H1 (cell line): ENCODE results near the gene ISL2. TPM values are rescaled to one million over a fixed set of nuclear protein-coding genes. Genes with fewer than 3 reads are reported as not detected.

Experiments
- CTCF ChIA-PET: fragments of 300-600 bp; sonication (Branson Sonifier 250); formaldehyde crosslinking; loops from one replicate; lab custom pipeline; 2021; ENCODE audit not compliant: partially characterized antibody; lab: Charles Lee
- POLR2A ChIA-PET: fragments of 300-600 bp; sonication (Branson Sonifier 250); formaldehyde crosslinking; loops from one replicate; lab custom pipeline; 2021; ENCODE audit warnings: inconsistent platforms; ENCODE audit not compliant: partially characterized antibody; lab: Charles Lee
- DNase-seq, 2 experiments: peaks; one replicate each; pipeline versions ENCODE4 v3.0.0 to v3.0.0-alpha.2; 2010 to 2022; ENCODE audit warnings: low spot score in 2 of 2, low read depth in 1 of 2, mixed read lengths in 1 of 2
- FAIRE-seq: peaks from 2 replicates; lab custom pipeline; 2011; peaks lifted over from hg19 to GRCh38; lab: Jason Lieb, UNC
- H2AFZ ChIP-seq: 2 replicates; pipeline ENCODE4 v1.8.1; 2012; ENCODE audit warnings: low read length, inconsistent platforms
- H2AK5ac ChIP-seq: 2 replicates; pipeline ENCODE4 v1.6.1; 2013; ENCODE audit warnings: low read depth, low read length
- H2BK120ac ChIP-seq: replicated peaks from 2 replicates; pipeline ENCODE3; 2013; ENCODE audit warnings: low read depth, low read length, inconsistent platforms
- H2BK12ac ChIP-seq: 2 replicates; pipeline ENCODE4 v1.6.1; 2013; ENCODE audit warnings: low read depth, low read length
- H2BK15ac ChIP-seq: 2 replicates; pipeline ENCODE4 v1.6.1; 2013; ENCODE audit warnings: low read length
- H2BK20ac ChIP-seq: 2 replicates; pipeline ENCODE4 v1.6.1; 2013; ENCODE audit warnings: low read length
- H2BK5ac ChIP-seq: 2 replicates; pipeline ENCODE4 v1.6.1; 2013; ENCODE audit warnings: low read depth, low read length
- H3K14ac ChIP-seq: 2 replicates; pipeline ENCODE4 v1.6.1; 2013; ENCODE audit warnings: inconsistent platforms; ENCODE audit not compliant: insufficient read length
- H3K18ac ChIP-seq: 2 replicates; pipeline ENCODE4 v1.6.1; 2013; ENCODE audit warnings: low read length; ENCODE audit errors: extremely low read depth
- H3K23ac ChIP-seq: 2 replicates; pipeline ENCODE4 v1.6.1; 2013; ENCODE audit warnings: inconsistent platforms; ENCODE audit not compliant: insufficient read length
- H3K23me2 ChIP-seq: 2 replicates; pipeline ENCODE4 v1.6.1; 2013; ENCODE audit warnings: low read depth, low read length
- H3K27ac ChIP-seq: 2 replicates; pipeline ENCODE4 v1.6.1; 2011; ENCODE audit warnings: low read depth, low read length, inconsistent platforms
- H3K27me3 ChIP-seq, 4 experiments: replicated peaks in 1 of 4; 1 replicate in 1 of 4; 2 replicates in 3 of 4; pipeline versions ENCODE4 v1.6.1 to v1.8.1; 2011 to 2013; ENCODE audit warnings: low read length in 3 of 4, mild to moderate bottlenecking in 3 of 4, inconsistent platforms in 2 of 4, mixed read lengths in 2 of 4, moderate library complexity in 1 of 4; ENCODE audit not compliant: control insufficient read depth in 3 of 4, insufficient read depth in 3 of 4; ENCODE audit errors: extremely low read depth in 1 of 4
- H3K36me3 ChIP-seq, 4 experiments: 2 replicates each; pipeline versions ENCODE4 v1.6.1 to v1.8.1; 2011 to 2013; ENCODE audit warnings: mild to moderate bottlenecking in 4 of 4, low read length in 3 of 4, moderate library complexity in 2 of 4, control low read depth in 1 of 4, inconsistent platforms in 1 of 4; ENCODE audit not compliant: insufficient read depth in 4 of 4, control insufficient read depth in 2 of 4
- H3K4ac ChIP-seq: replicated peaks from 2 replicates; pipeline ENCODE3; 2013; ENCODE audit warnings: low read length, low read depth, mixed read lengths, inconsistent platforms; ENCODE audit not compliant: insufficient read length
- H3K4me1 ChIP-seq, 4 experiments: replicated peaks in 1 of 4; 1 replicate in 1 of 4; 2 replicates in 3 of 4; pipeline versions ENCODE4 v1.6.1 to v1.8.1; 2011 to 2013; ENCODE audit warnings: low read length in 3 of 4, inconsistent platforms in 2 of 4, mixed read lengths in 1 of 4; ENCODE audit not compliant: insufficient read depth in 4 of 4, control insufficient read depth in 3 of 4
- H3K4me2 ChIP-seq, 2 experiments: 2 replicates each; pipeline versions ENCODE4 v1.6.1 to v1.8.1; 2011 to 2013; ENCODE audit warnings: low read depth in 2 of 2, low read length in 2 of 2, control low read depth in 1 of 2, inconsistent platforms in 1 of 2, mild to moderate bottlenecking in 1 of 2; ENCODE audit not compliant: insufficient read depth in 1 of 2
- H3K4me3 ChIP-seq, 4 experiments: fragments of 200-600, 300-600 bp in 1 of 4; sonication (generic), shearing (Covaris generic), sonication (Bioruptor Twin) in 1 of 4; 2 replicates each; pipeline versions ENCODE4 v1.5.1 to v1.8.1; 2011 to 2016; ENCODE audit warnings: low read length in 4 of 4, low read depth in 3 of 4, control low read depth in 2 of 4, inconsistent platforms in 2 of 4, mild to moderate bottlenecking in 2 of 4, mixed read lengths in 1 of 4, moderate library complexity in 1 of 4; ENCODE audit not compliant: insufficient read depth in 2 of 4; ENCODE audit errors: extremely low read depth in 1 of 4
- H3K56ac ChIP-seq: replicated peaks from 2 replicates; pipeline ENCODE3; 2013; ENCODE audit warnings: low read depth, mild to moderate bottlenecking, mixed read lengths, low read length, inconsistent platforms; ENCODE audit not compliant: insufficient read length
- H3K79me1 ChIP-seq: 2 replicates; pipeline ENCODE4 v1.6.1; 2013; ENCODE audit warnings: low read depth, low read length, control low read depth
- H3K79me2 ChIP-seq, 2 experiments: 2 replicates each; pipeline versions ENCODE4 v1.6.1 to v1.8.1; 2012 to 2013; ENCODE audit warnings: low read length in 2 of 2, mild to moderate bottlenecking in 2 of 2, inconsistent platforms in 1 of 2; ENCODE audit not compliant: insufficient read depth in 2 of 2, control insufficient read depth in 1 of 2
- H3K9ac ChIP-seq, 4 experiments: replicated peaks in 1 of 4; 1 replicate in 1 of 4; 2 replicates in 3 of 4; pipeline versions ENCODE4 v1.6.1 to v1.8.1; 2011 to 2013; ENCODE audit warnings: low read depth in 3 of 4, low read length in 3 of 4, control low read depth in 2 of 4, mild to moderate bottlenecking in 2 of 4, moderate library complexity in 2 of 4, inconsistent platforms in 1 of 4; ENCODE audit errors: extremely low read depth in 1 of 4
- H3K9me3 ChIP-seq, 2 experiments: 2 replicates each; pipeline versions ENCODE4 v1.6.1 to v1.8.1; 2012 to 2013; ENCODE audit warnings: mild to moderate bottlenecking in 2 of 2, moderate library complexity in 2 of 2, control low read depth in 1 of 2, inconsistent platforms in 1 of 2, low read depth in 1 of 2, low read length in 1 of 2, mixed read lengths in 1 of 2; ENCODE audit not compliant: insufficient read depth in 2 of 2
- H4K20me1 ChIP-seq, 2 experiments: replicated peaks in 1 of 2; 2 replicates each; pipeline versions ENCODE3 to v1.8.1; 2011 to 2013; ENCODE audit warnings: inconsistent platforms in 2 of 2, low read length in 2 of 2, mild to moderate bottlenecking in 1 of 2; ENCODE audit not compliant: insufficient read depth in 2 of 2, control insufficient read depth in 1 of 2
- H4K5ac ChIP-seq: 2 replicates; pipeline ENCODE4 v1.6.1; 2013; ENCODE audit warnings: low read length, low read depth, mixed read lengths, inconsistent platforms; ENCODE audit not compliant: insufficient read length
- H4K8ac ChIP-seq: 2 replicates; pipeline ENCODE4 v1.8.0; 2013; ENCODE audit warnings: mild to moderate bottlenecking, moderate library complexity, low read length, inconsistent platforms; ENCODE audit not compliant: insufficient read depth; ENCODE audit errors: extremely low read depth
- H4K91ac ChIP-seq: replicated peaks from 2 replicates; pipeline ENCODE3; 2013; ENCODE audit warnings: low read length, mixed read lengths, inconsistent platforms; ENCODE audit not compliant: insufficient read length
- BRCA1 ChIP-seq: IDR thresholded peaks from 2 replicates; pipeline ENCODE4 v1.6.1; 2012; ENCODE audit warnings: low read depth, low read length, improper control_type of control experiment
- CBX8 ChIP-seq: fragments of 300-800, 300-1000 bp; sonication (generic); IDR thresholded peaks from 2 replicates; pipeline ENCODE4 v1.7.1; 2016; ENCODE audit warnings: low read depth, low read length, borderline replicate concordance
- JUN ChIP-seq: IDR thresholded peaks from 2 replicates; pipeline ENCODE4 v1.6.1; 2011; ENCODE audit warnings: low read depth, mild to moderate bottlenecking, improper control_type of control experiment, low read length
- NRF1 ChIP-seq: IDR thresholded peaks from 2 replicates; pipeline ENCODE4 v1.6.1; 2011; ENCODE audit warnings: mild to moderate bottlenecking, low read depth, low read length, improper control_type of control experiment
- POLR2A ChIP-seq, 2 experiments: IDR thresholded peaks; 1 replicate in 1 of 2; 2 replicates in 1 of 2; pipeline ENCODE4 v1.6.1; 2011; ENCODE audit warnings: low read depth in 2 of 2, low read length in 2 of 2, mild to moderate bottlenecking in 2 of 2; ENCODE audit errors: control extremely low read depth in 1 of 2
- POLR2AphosphoS5 ChIP-seq: IDR thresholded peaks from 2 replicates; pipeline ENCODE4 v1.6.1; 2011; ENCODE audit warnings: low read depth, low read length
- POU5F1 ChIP-seq: IDR thresholded peaks from 2 replicates; pipeline ENCODE4 v1.6.1; 2011; ENCODE audit warnings: low read depth, mild to moderate bottlenecking, low read length, moderate library complexity
- RBBP5 ChIP-seq: IDR thresholded peaks from 2 replicates; pipeline ENCODE4 v1.7.1; 2012; ENCODE audit warnings: low read depth, mild to moderate bottlenecking, inconsistent platforms, low read length, moderate library complexity, borderline replicate concordance
- SIRT6 ChIP-seq: IDR thresholded peaks from one replicate; pipeline ENCODE4 v1.7.1; 2012; ENCODE audit warnings: low read length, inconsistent platforms
- SIX5 ChIP-seq: IDR thresholded peaks from 2 replicates; pipeline ENCODE4 v1.6.1; 2011; ENCODE audit warnings: mild to moderate bottlenecking, low read depth, low read length
- SUZ12 ChIP-seq: fragments of 200-600 bp; sonication (generic); IDR thresholded peaks from 2 replicates; pipeline ENCODE4 v1.6.1; 2012; ENCODE audit warnings: mild to moderate bottlenecking, inconsistent platforms, low read length, moderate library complexity, mixed read lengths
- TAF1 ChIP-seq: IDR thresholded peaks from 2 replicates; pipeline ENCODE4 v1.6.1; 2011; ENCODE audit warnings: mild to moderate bottlenecking, low read depth, low read length
- TCF12 ChIP-seq: IDR thresholded peaks from 2 replicates; pipeline ENCODE4 v1.6.1; 2011; ENCODE audit warnings: low read depth, mild to moderate bottlenecking, low read length
- WGBS, 2 experiments: shearing (Covaris generic) in 1 of 2; methylation state at CpG; one replicate each; pipeline versions ENCODE4 v1.1.6 to v1.1.7; 2013 to 2015; ENCODE audit warnings: low lambda C conversion rate in 2 of 2, mixed read lengths in 2 of 2, inconsistent platforms in 1 of 2, low coverage in 1 of 2, missing lambda C conversion rate in 1 of 2; ENCODE audit not compliant: insufficient replicate concordance in 2 of 2, insufficient coverage in 1 of 2, insufficient read length in 1 of 2; ENCODE audit errors: extremely low coverage in 1 of 2, missing lambda C conversion rate in 1 of 2; 5-methylcytosine and 5-hydroxymethylcytosine counted together
- polyA plus RNA-seq, 7 experiments: library from polyadenylated mRNA; depleted of rRNA in 3 of 7; stranded (reverse) in 5 of 7; unstranded in 2 of 7; fragments of >200 nt in 5 of 7; fragments of 200-250 nt in 2 of 7; gene quantifications; 1 replicate in 5 of 7; 2 replicates in 1 of 7; 4 replicates in 1 of 7; pipeline versions ENCODE4 v1.2.1 to v1.2.3, GENCODE V29; 2011 to 2013; ENCODE audit warnings: missing spikeins in 2 of 7, mixed read lengths in 2 of 7
- total RNA-seq: library from RNA; stranded (reverse); fragmentation: NEBNext Ultra II Directional; extraction: Animal tissue kit (Norgen Biotek cat#: 25700); gene quantifications from 2 replicates; pipeline ENCODE4 v1.2.1, GENCODE V29; 2021
- TF ChIP-seq, protein P1 (sequence below): IDR thresholded peaks from 2 replicates; pipeline ENCODE4 v1.6.1; 2012; ENCODE audit warnings: inconsistent platforms

The ISL2 gene
- total and polyA plus RNA-seq, 2 of the 8 experiments (the other 6 are each of a cell fraction or from before 2014, with no cell fraction given): 0.32 to 0.99 TPM

- peaks cover 5 to 12% of the 10 kb centered on the region in 2 experiments for H4K20me1 ChIP-seq
- no peak overlapping the region for H3K27ac ChIP-seq
- DNase-seq (no peak), FAIRE-seq (no peak)
- peaks cover 0 to 3% of the 10 kb centered on the region in 2 experiments; a peak in 1 of 4 replicates for H3K9me3 ChIP-seq
- H3K4me2 ChIP-seq: peak overlapping the region; percentile 77 to 84
- 8% methylated on average over 13 of the region's 13 CpGs; no CpG with 5 or more reads in 1 of the 2 experiments for WGBS, 2 experiments
- H3K23me2 ChIP-seq: peaks cover 8% of the 10 kb centered on the region; the same call in 1 of the 2 replicates
- H3K9ac ChIP-seq: no peak overlapping the region
- H3K14ac ChIP-seq: no peak overlapping the region
- no peak overlapping the region for H2BK5ac ChIP-seq
- H2BK120ac ChIP-seq: no peak overlapping the region
- no peak overlapping the region for H2BK12ac ChIP-seq
- H4K5ac ChIP-seq: no peak overlapping the region
- no peak overlapping the region for H2AK5ac ChIP-seq
- H3K79me2 ChIP-seq: no peaks in the 10 kb centered on the region
- H2BK20ac ChIP-seq: no peak overlapping the region
- peak overlapping the region; percentile 51 to 68 (median 60); a peak in 6 of 8 replicates for H3K4me3 ChIP-seq
- H3K36me3 ChIP-seq: peaks cover 0 to 4% (median 0%) of the 10 kb centered on the region in 4 experiments; a peak in 1 of 8 replicates
- no peak overlapping the region for H4K91ac ChIP-seq
- H3K4me1 ChIP-seq: peaks cover 0 to 6% (median 3%) of the 10 kb centered on the region in 4 experiments; a peak in 6 of 7 replicates
- no peak overlapping the region for H3K56ac ChIP-seq
- ChIA-PET CTCF (interaction anchor here (1.5 to 3.6 kb wide), 3 partner anchors 10 to 17 kb away, joined by 5 to 22 read pairs (median 6); no protein-coding TSS in a partner anchor), POLR2A (interaction anchor here (0.5 to 5.0 kb wide), 3 partner anchors 11 to 435 kb away, joined by 3 to 55 read pairs (median 3); partner anchors contain the start of gene ISL2)
- no peak overlapping the region for H3K18ac ChIP-seq
- H3K4ac ChIP-seq: no peak overlapping the region
- peaks cover 50 to 74% (median 60%) of the 10 kb centered on the region in 4 experiments for H3K27me3 ChIP-seq
- H3K79me1 ChIP-seq: no peaks in the 10 kb centered on the region
- no peak overlapping the region for H3K23ac ChIP-seq
- no peak overlapping the region for H4K8ac ChIP-seq
- no peak overlapping the region for H2BK15ac ChIP-seq
- no peak overlapping the region for H2AFZ ChIP-seq
- TF ChIP-seq POLR2AphosphoS5 (no peak), NRF1 (no peak), SUZ12 (peak; percentile 88), POU5F1 (no peak), JUN (no peak), SIRT6 (no peak), SIX5 (no peak), CBX8 (no peak), TCF12 (no peak), RBBP5 (no peak), TAF1 (no peak), BRCA1 (no peak), POLR2A (IDR thresholded peaks at IDR 0.05; ENCODE audit: control extremely low read depth in 1 of 2, low read depth in 2 of 2, low read length in 2 of 2) (no peak)
- TF ChIP-seq, protein P1, sequence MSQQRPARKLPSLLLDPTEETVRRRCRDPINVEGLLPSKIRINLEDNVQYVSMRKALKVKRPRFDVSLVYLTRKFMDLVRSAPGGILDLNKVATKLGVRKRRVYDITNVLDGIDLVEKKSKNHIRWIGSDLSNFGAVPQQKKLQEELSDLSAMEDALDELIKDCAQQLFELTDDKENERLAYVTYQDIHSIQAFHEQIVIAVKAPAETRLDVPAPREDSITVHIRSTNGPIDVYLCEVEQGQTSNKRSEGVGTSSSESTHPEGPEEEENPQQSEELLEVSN: no peak
Measured at GRCh38 chr15:76347482-76348055, 11.0 kb downstream of the ISL2 start.
